Measurements from ENCODE around the gene RARA. TPM values are rescaled to one million over a fixed set of nuclear protein-coding genes. Genes with fewer than 3 reads are reported as not detected.

Gene RARA
- total RNA-seq, 1 donor: 67.9 TPM

- no peaks in the 10 kb centered on the region for H3K9me3 ChIP-seq (ENCODE audit: low read depth, low read length)
Observed at GRCh38 chr17:40317345-40317873, 8.4 kb downstream of the RARA start.

DNA sequence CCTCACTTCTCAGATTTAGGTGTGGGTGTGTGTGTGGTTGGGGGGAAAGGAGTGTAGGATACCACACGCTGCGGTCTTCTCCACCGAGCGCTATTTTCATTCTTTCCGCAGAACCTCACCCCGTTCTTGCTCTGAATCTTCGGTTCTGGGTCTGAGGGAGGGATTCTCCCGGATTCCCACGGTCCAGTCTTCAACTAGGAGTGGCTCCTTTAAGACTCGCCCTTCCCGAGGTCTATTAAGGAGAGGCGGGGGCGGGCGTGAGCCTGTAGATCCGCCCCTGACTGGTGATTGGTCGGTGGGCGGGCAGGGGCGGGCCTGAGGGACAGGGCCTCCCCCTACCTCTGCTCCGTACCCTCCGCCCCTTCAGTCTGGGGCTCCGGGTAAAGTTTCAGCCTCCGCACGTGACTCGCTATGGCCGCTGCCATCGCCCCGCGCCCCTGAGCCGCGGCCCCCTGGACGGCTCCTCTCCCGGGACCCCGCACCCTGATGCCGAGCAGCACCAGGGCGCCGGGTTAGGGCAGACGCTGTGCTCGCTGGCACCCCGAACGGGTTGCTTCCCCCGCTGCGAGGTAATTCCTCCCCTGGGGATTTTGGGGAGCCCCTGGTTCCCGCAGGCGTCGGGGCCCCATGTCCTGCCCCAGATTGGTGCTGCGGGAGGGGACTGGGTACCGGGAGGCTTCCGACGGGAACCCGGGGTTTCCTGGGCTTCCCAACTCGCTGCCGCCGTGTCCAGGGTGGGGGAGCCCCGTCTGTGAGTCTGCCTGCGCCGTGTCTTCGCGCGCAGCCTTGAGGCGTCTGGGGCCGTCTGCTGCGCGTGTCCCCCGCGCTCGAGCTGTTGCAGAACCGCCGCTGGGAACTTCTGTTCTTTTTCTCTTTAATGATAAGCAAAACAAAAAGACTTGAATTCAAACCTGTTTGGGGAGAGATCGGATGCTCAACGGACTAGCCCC lies 9.2 kb downstream of the RARA start:
- Histone ChIP-seq H3K9me3 (ENCODE audit: low read depth, low read length) (no peaks in the 10 kb centered on the region), H3K4me1 (ENCODE audit: insufficient read depth, low read length) (peaks cover 86% of the 10 kb centered on the region), H3K4me3 (ENCODE audit: low read length) (peak overlapping the region; percentile 98), H3K27me3 (ENCODE audit: insufficient read depth, low read length) (no peaks in the 10 kb centered on the region)

More at GRCh38 chr17:40317345-40317873, 8.4 kb downstream of the RARA start:
- Histone ChIP-seq H3K4me3 (ENCODE audit: low read length) (peak overlapping the region; percentile 98), H3K4me1 (ENCODE audit: insufficient read depth, low read length) (peaks cover 90% of the 10 kb centered on the region), H3K27me3 (ENCODE audit: insufficient read depth, low read length) (no peaks in the 10 kb centered on the region)

DNA sequence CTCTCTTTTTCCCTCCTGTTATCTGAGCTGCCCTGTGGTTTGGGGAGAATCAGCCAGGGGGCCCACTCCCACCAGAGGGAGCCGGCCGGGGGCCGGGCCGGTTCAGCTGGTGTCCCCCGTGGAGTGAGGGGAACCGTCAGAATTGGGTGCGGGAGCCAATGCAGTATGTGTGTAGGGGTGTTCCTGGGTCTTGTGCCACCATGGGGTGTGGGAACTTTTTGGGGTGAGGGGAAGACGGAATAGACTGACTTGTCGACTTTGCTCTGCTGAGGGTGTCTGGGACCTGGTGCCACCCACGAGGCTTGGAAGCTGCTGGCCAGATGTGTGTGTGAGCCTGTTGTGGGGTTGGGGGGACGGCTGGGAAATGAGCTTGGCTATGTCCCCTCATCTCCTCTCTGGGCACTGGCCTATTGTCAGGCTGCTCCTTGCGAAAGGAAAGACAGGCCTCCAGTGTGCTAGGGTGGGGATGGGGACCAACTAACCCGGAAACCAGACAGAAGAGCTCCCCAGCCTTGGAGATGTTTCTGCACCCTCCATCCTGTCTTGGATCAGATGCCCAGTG lies 9.9 kb downstream of the RARA start:
- Histone ChIP-seq H3K4me1 (ENCODE audit: insufficient read depth, low read length) (peaks cover 86% of the 10 kb centered on the region), H3K9me3 (ENCODE audit: low read depth, low read length) (no peaks in the 10 kb centered on the region), H3K4me3 (ENCODE audit: low read length) (peak overlapping the region; percentile 98), H3K27me3 (ENCODE audit: insufficient read depth, low read length) (no peaks in the 10 kb centered on the region)

DNA sequence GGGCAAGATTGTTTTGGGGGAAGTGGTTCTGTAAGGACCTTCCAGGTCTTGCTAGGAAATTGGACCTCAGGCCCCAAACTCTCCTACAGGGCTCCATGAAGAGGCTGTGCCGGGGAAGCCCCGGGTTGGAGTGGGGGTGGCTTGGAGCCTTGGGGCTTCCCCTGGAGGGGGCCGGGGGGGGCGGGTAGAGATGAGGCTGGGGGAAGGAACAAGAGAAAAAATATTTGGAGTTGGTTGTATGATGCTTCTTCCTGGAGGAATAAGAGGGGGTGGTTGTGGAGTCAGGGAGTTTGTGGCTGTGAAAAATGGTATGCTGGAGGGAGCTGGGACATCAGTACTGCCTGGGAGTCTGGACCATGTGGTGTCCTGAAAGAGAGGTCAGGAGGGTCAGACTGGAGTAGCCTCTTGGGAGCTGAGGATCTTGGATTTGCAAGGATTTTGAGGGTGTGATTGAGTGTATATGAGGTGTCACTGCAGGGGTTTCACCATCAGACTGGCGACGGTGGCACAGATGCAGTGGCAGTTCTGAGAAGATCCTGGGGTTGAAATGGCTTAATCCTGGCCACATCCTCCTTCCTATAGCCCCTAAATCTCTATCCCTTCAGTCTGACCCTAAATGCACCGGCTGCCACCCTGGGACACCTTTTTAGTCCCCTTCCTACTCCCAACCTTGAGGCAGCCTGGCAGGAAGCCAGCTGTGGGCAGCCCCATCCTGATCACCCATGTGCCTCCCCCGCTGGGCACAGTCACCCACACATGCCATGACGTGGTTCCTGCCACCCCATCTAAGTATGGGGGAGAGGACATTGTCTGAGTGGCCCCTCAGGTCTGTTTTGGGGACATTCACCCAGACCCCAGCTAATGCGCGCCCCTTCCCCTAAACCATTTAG lies 10.9 kb downstream of the RARA start:
- no peaks in the 10 kb centered on the region for H3K27me3 ChIP-seq (ENCODE audit: insufficient read depth, low read length)
- H3K4me3 ChIP-seq (ENCODE audit: low read length): peak overlapping the region; percentile 98
- H3K4me1 ChIP-seq (ENCODE audit: insufficient read depth, low read length): peaks cover 87% of the 10 kb centered on the region
- no peaks in the 10 kb centered on the region for H3K9me3 ChIP-seq (ENCODE audit: low read depth, low read length)

DNA sequence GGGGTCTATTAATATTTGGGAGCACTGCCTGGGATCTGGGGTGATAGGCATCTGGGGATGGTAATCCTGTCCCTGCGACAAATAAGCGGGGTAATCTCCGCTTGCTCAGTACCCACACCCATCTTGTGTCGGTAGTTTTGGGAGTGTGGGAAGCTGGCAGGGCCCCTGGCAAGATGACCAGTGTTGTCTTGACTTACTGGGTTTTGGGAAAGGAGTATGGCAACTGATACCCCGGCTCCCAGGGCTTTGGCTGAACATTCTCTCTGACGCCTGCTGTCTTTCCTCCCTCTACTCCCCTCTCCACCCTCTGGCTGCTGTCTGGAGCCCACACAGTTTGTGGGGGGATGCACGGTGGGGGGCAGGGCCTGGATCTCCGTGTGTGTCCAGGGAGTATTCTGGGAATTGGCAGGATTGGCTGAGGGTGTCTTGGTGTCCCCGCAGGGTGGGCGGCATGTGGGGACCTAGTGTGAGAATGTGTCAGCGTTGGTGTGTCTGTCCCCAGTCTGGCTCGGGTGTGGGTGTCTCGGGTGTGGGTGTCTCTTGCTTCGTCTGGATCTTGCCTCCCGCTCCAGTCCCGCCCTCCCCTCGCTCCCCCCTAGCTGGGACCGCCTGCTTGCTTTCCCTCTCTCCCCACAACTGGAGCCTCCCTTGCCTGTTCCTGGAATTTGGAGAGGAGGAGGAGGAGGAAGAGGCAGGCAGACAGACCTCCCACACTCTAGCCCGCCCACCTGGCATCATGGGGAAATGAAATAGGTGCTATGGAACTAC lies 12.0 kb downstream of the RARA start:
- Histone ChIP-seq H3K4me1 (ENCODE audit: insufficient read depth, low read length) (peaks cover 87% of the 10 kb centered on the region), H3K9me3 (ENCODE audit: low read depth, low read length) (no peaks in the 10 kb centered on the region), H3K4me3 (ENCODE audit: low read length) (peak overlapping the region; percentile 98), H3K27me3 (ENCODE audit: insufficient read depth, low read length) (no peaks in the 10 kb centered on the region)

GRCh38 chr17:40321524-40321929 lies 12.5 kb downstream of the RARA start:
- peak overlapping the region; percentile 98 for H3K4me3 ChIP-seq (ENCODE audit: low read length)

DNA sequence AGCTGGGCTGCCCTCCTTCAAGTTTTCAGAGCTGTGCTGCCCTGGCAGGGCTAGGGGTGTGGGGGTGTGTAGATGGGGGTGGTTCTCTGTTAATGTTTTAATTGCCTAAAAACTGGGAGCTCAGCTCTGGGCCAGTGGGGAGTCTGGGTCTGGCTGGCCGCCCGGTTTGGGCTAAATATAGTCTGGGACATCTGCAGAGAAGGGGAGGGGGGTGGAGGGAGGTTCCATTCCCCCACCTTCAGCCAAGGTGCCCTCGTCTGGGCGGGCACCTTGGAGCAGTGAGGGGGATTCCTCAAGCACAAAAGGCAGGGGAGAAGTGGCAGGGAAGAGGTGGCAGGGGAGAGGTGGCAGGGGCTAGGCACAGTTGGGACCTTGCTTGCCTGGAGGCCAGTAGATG lies 13.0 kb downstream of the RARA start:
- Histone ChIP-seq H3K4me3 (ENCODE audit: low read length) (peak overlapping the region; percentile 98), H3K27me3 (ENCODE audit: insufficient read depth, low read length) (no peaks in the 10 kb centered on the region), H3K4me1 (ENCODE audit: insufficient read depth, low read length) (peaks cover 87% of the 10 kb centered on the region), H3K9me3 (ENCODE audit: low read depth, low read length) (no peaks in the 10 kb centered on the region)

More at GRCh38 chr17:40321524-40321929, 12.5 kb downstream of the RARA start:
- Histone ChIP-seq H3K27me3 (ENCODE audit: insufficient read depth, low read length) (no peaks in the 10 kb centered on the region), H3K9me3 (ENCODE audit: low read depth, low read length) (no peaks in the 10 kb centered on the region), H3K4me1 (ENCODE audit: insufficient read depth, low read length) (peaks cover 87% of the 10 kb centered on the region)

DNA sequence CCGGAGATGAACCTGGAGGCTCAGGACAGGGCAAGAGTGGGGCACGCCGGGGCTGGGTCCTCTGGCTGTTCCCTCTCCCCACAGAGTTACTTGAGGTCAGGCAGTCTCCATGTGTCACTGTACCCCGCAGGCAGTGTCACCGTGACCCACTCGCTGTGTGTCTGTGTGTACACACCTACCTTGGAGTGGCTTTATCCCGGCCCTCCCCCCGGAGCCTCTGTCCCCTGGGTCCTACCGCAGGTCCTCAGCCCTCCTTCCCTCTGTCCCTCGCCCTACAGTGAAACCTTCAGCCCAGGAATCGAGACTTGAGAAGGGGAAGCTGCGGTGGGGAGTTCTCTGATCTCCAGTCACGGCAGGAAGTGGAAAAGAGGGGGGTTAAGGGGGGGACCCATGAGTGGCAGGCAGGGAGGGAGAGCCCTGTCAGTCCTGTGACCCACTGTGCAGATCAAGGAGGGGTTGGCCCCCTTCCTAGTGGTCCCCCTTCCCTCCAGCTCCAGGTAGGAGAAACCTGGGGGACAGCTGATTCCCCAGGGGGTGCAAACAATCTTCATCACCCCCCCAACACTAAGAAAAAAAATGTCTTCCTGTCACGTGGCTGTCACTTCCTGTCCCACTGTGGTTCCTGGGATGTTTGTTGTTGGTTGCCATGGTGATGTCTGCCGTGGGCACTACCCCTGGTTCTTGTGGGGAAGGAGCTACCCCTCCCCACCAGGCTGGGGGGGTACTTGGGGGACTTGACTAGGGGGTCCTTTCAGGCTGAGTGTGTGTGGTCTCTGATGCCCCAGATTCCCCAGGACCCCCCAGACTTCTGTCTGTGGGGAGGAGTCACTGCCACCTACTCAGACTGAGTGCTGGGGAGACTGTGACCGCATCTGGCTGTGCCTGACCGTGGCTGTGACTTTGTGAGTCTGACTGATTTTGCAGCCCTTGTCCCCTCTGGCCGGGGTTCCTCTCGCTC lies 13.7 kb downstream of the RARA start:
- H3K4me3 ChIP-seq (ENCODE audit: low read length): peak overlapping the region; percentile 98
- peaks cover 87% of the 10 kb centered on the region for H3K4me1 ChIP-seq (ENCODE audit: insufficient read depth, low read length)
- no peaks in the 10 kb centered on the region for H3K27me3 ChIP-seq (ENCODE audit: insufficient read depth, low read length)
- no peaks in the 10 kb centered on the region for H3K9me3 ChIP-seq (ENCODE audit: low read depth, low read length)

DNA sequence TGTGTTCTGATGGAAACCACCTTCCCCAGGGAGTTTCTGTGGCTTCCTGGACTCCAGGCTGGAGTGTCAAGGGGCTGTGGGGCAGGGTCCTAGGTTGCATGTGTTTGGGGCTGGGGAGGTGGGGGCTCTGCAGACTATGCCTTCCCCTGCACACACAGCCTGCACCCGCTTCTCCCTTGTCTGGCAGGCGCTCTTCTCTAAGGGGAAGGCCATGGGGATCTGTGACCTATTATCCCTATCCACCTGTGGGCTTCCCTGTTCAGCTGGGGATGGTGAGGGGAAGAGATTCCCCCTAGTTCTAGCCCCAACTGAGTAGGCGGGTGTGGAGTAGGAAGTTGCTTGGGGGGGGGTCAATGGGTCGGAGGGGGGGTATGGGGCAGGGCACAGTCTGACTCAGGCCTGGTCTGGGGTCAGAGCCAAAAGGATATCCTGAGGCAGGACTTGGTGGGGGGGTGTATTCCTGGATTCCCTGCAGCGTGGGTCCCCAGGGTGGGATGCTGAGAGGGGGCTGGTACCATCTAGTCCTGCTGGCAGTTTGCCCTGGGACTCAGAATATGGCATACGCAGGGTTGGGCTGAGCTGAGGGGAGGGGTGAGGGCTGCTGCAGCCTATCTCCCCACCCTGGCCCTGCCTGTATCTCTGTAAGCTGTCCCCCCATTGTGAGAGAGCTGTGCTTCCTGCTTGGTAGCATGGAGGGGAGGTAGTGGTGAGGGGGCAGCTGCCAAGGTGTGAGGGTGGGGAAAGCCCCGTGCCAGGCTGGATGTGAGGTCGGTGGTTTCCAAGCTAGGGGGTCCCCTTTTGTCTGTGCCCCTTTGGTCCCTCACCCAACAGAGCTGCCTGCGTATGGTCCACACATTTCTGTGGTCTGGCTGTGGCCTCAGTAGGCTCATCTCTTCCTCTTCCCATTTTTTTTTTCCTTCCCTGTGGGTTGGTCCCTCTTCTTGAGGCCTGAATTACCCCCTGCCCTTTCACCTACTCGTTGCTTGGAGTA lies 14.7 kb downstream of the RARA start:
- H3K27me3 ChIP-seq (ENCODE audit: insufficient read depth, low read length): no peaks in the 10 kb centered on the region
- peak overlapping the region; percentile 98 for H3K4me3 ChIP-seq (ENCODE audit: low read length)
- H3K9me3 ChIP-seq (ENCODE audit: low read depth, low read length): no peaks in the 10 kb centered on the region
- H3K4me1 ChIP-seq (ENCODE audit: insufficient read depth, low read length): peaks cover 95% of the 10 kb centered on the region

- Histone ChIP-seq H3K4me1 (ENCODE audit: insufficient read depth, low read length) (peaks cover 96% of the 10 kb centered on the region), H3K9me3 (ENCODE audit: low read depth, low read length) (no peaks in the 10 kb centered on the region), H3K4me3 (ENCODE audit: low read length) (no peak overlapping the region), H3K27me3 (ENCODE audit: insufficient read depth, low read length) (no peaks in the 10 kb centered on the region)
Observed at GRCh38 chr17:40325156-40326013, 16.4 kb downstream of the RARA start.

GRCh38 chr17:40326014-40326831 lies 17.2 kb downstream of the RARA start:
- Histone ChIP-seq H3K4me1 (ENCODE audit: insufficient read depth, low read length) (peaks cover 96% of the 10 kb centered on the region), H3K9me3 (ENCODE audit: low read depth, low read length) (no peaks in the 10 kb centered on the region), H3K4me3 (ENCODE audit: low read length) (peak overlapping the region; percentile 15), H3K27me3 (ENCODE audit: insufficient read depth, low read length) (no peaks in the 10 kb centered on the region)
